Smooth muscle cell (in vitro differentiated cells): ENCODE results near the gene NAA40. TPM values are rescaled to one million over a fixed set of nuclear protein-coding genes. Genes with fewer than 3 reads are reported as not detected.

Experiments used
- DNase-seq: peaks from one replicate; lab custom pipeline; 2025; ENCODE audit not compliant: unreplicated experiment; lab: John Stamatoyannopoulos, UW
- H2AFZ ChIP-seq: fragments of 200-600 bp; sonication (generic); 2 replicates; pipeline ENCODE4 v1.6.0; 2016; ENCODE audit warnings: antibody characterized with exemption, low read depth, mild to moderate bottlenecking
- H3F3A ChIP-seq: fragments of 200-600 bp; sonication (generic); 2 replicates; pipeline ENCODE4 v1.6.0; 2017; ENCODE audit warnings: antibody characterized with exemption, low read depth
- H3K27ac ChIP-seq: fragments of 200-600 bp; sonication (generic); 2 replicates; pipeline ENCODE4 v1.5.1; 2016; ENCODE audit warnings: low read depth, mild to moderate bottlenecking
- H3K27me3 ChIP-seq: fragments of 200-600 bp; sonication (generic); 2 replicates; pipeline ENCODE4 v1.6.1; 2016; ENCODE audit warnings: low read depth, mild to moderate bottlenecking
- H3K36me3 ChIP-seq: fragments of 200-600 bp; sonication (generic); 2 replicates; pipeline ENCODE4 v1.5.1; 2016; ENCODE audit warnings: low read depth
- H3K4me1 ChIP-seq: fragments of 200-600 bp; sonication (generic); 2 replicates; pipeline ENCODE4 v1.5.1; 2016; ENCODE audit warnings: low read depth
- H3K4me2 ChIP-seq: fragments of 200-600 bp; sonication (generic); 2 replicates; pipeline ENCODE4 v1.6.0; 2016; ENCODE audit warnings: mild to moderate bottlenecking
- H3K4me3 ChIP-seq: fragments of 200-600 bp; sonication (generic); 2 replicates; pipeline ENCODE4 v1.5.1; 2016; ENCODE audit warnings: mild to moderate bottlenecking
- H3K79me2 ChIP-seq: fragments of 200-600 bp; sonication (generic); 2 replicates; pipeline ENCODE4 v1.6.0; 2016; ENCODE audit warnings: low read depth, mild to moderate bottlenecking
- H3K9ac ChIP-seq: fragments of 200-600 bp; sonication (generic); 2 replicates; pipeline ENCODE4 v1.6.0; 2016; ENCODE audit warnings: low read depth
- H3K9me3 ChIP-seq: fragments of 200-600 bp; sonication (generic); replicated peaks from 2 replicates; pipeline ENCODE4 v1.5.1; 2016; ENCODE audit warnings: low read depth
- H4K20me1 ChIP-seq: fragments of 200-600 bp; sonication (generic); 2 replicates; pipeline ENCODE4 v1.6.0; 2016; ENCODE audit warnings: low read depth
- WGBS: methylation state at CpG from one replicate; pipeline ENCODE4 v1.1.7; 2016; ENCODE audit warnings: low lambda C conversion rate; 5-methylcytosine and 5-hydroxymethylcytosine counted together
- polyA plus RNA-seq: library from polyadenylated mRNA; unstranded; fragments of >200 nt; fragmentation: Nextera tagmentation; extraction: Ambion mirVana; gene quantifications from 2 replicates; pipeline ENCODE4 v1.2.1, GENCODE V29; 2016
- total RNA-seq: library from RNA; depleted of rRNA; stranded (reverse); fragments of >200 nt; gene quantifications from 2 replicates; pipeline ENCODE4 v1.2.3, GENCODE V29; 2014
- TF ChIP-seq, protein P1 (sequence below): fragments of 200-600 bp; sonication (generic); IDR thresholded peaks from 2 replicates; pipeline ENCODE4 v1.5.1; 2017; ENCODE audit warnings: borderline replicate concordance, mild to moderate bottlenecking, antibody characterized with exemption; ENCODE audit not compliant: insufficient read depth, poor library complexity, severe bottlenecking

The NAA40 gene
- total and polyA plus RNA-seq, 2 experiments from 2014 or later: 7.6 to 11.3 TPM

DNA sequence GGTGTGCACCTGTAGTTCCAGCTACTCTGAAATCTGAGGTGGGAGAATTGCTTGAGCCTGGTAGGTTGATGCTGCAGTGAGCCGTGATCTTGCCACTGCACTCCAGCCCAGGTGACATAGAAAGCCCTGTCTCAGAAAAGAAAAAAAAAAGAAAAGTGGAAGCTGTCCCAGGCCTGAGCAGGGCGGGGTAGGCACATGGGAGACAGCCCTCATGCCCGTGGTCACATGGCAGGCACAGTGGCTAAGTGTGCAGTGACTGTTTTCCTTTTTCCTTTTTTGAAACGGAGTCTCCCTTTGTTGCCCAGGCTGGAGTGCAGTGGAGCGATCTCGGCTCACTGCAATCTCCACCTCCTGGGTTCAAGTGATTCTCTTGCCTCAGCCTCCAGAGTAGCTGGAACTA, 55.2 kb downstream of the NAA40 start:
- no peak overlapping the region for H3K4me2 ChIP-seq
- H4K20me1 ChIP-seq: peaks cover 91% of the 10 kb centered on the region
- no peak for DNase-seq
- no peaks in the 10 kb centered on the region for H3F3A ChIP-seq
- H3K79me2 ChIP-seq: peaks cover 13% of the 10 kb centered on the region
- no peak overlapping the region for H3K4me3 ChIP-seq
- no peaks in the 10 kb centered on the region for H3K9me3 ChIP-seq
- no peak overlapping the region for H3K27ac ChIP-seq
- 91% methylated on average over 6 of the region's 6 CpGs for WGBS
- no peak overlapping the region for H2AFZ ChIP-seq
- no peaks in the 10 kb centered on the region for H3K36me3 ChIP-seq
- H3K4me1 ChIP-seq: peaks cover 9% of the 10 kb centered on the region
- H3K27me3 ChIP-seq: no peaks in the 10 kb centered on the region
- no peak overlapping the region for H3K9ac ChIP-seq
- TF ChIP-seq, protein P1, sequence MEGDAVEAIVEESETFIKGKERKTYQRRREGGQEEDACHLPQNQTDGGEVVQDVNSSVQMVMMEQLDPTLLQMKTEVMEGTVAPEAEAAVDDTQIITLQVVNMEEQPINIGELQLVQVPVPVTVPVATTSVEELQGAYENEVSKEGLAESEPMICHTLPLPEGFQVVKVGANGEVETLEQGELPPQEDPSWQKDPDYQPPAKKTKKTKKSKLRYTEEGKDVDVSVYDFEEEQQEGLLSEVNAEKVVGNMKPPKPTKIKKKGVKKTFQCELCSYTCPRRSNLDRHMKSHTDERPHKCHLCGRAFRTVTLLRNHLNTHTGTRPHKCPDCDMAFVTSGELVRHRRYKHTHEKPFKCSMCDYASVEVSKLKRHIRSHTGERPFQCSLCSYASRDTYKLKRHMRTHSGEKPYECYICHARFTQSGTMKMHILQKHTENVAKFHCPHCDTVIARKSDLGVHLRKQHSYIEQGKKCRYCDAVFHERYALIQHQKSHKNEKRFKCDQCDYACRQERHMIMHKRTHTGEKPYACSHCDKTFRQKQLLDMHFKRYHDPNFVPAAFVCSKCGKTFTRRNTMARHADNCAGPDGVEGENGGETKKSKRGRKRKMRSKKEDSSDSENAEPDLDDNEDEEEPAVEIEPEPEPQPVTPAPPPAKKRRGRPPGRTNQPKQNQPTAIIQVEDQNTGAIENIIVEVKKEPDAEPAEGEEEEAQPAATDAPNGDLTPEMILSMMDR: no peak

DNA sequence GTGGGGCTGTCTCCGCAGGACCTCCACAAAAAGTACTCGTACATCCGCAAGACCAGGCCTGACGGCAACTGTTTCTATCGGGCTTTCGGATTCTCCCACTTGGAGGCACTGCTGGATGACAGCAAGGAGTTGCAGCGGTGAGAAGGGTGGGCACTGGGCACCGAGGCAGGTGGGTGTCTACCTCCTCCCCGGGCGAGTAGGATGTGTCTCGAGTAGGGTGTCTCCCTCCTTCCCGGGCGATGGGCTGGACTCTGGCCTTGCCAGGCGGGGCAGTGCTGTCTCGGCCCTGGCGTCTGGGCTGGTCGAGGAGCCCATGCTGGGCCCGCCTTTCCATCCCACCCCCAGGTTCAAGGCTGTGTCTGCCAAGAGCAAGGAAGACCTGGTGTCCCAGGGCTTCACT, 57.7 kb downstream of the NAA40 start:
- Histone ChIP-seq H3K36me3 (no peaks in the 10 kb centered on the region), H3K4me3 (no peak overlapping the region), H2AFZ (no peak overlapping the region), H3K27ac (no peak overlapping the region), H3K79me2 (peaks cover 4% of the 10 kb centered on the region), H3F3A (no peaks in the 10 kb centered on the region), H3K27me3 (no peaks in the 10 kb centered on the region), H3K4me2 (no peak overlapping the region), H3K9ac (no peak overlapping the region), H3K4me1 (peaks cover 21% of the 10 kb centered on the region), H4K20me1 (peaks cover 87% of the 10 kb centered on the region), H3K9me3 (no peaks in the 10 kb centered on the region)
- TF ChIP-seq, protein P1: no peak
- 96% methylated on average over 18 of the region's 18 CpGs for WGBS
- no peak for DNase-seq

DNA sequence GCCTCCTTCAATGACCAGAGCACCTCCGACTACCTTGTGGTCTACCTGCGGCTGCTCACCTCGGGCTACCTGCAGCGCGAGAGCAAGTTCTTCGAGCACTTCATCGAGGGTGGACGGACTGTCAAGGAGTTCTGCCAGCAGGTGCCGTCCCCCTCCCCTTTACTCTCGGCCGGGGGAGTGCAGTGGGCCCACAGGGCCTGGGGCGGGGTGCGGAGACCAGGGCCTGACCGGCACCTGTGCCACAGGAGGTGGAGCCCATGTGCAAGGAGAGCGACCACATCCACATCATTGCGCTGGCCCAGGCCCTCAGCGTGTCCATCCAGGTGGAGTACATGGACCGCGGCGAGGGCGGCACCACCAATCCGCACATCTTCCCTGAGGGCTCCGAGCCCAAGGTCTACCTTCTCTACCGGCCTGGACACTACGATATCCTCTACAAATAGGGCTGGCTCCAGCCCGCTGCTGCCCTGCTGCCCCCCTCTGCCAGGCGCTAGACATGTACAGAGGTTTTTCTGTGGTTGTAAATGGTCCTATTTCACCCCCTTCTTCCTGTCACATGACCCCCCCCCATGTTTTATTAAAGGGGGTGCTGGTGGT, 58.4 kb downstream of the NAA40 start:
- Histone ChIP-seq H3K27ac (no peak overlapping the region), H3K36me3 (no peaks in the 10 kb centered on the region), H3K9me3 (no peaks in the 10 kb centered on the region), H3K4me2 (no peak overlapping the region), H2AFZ (no peak overlapping the region), H3F3A (no peaks in the 10 kb centered on the region), H3K4me1 (peaks cover 21% of the 10 kb centered on the region), H3K79me2 (no peaks in the 10 kb centered on the region), H3K9ac (no peak overlapping the region), H3K27me3 (no peaks in the 10 kb centered on the region), H4K20me1 (peaks cover 80% of the 10 kb centered on the region), H3K4me3 (no peak overlapping the region)
- TF ChIP-seq, protein P1: no peak
- WGBS: 97% methylated on average over 27 of the region's 27 CpGs
- DNase-seq: no peak

DNA sequence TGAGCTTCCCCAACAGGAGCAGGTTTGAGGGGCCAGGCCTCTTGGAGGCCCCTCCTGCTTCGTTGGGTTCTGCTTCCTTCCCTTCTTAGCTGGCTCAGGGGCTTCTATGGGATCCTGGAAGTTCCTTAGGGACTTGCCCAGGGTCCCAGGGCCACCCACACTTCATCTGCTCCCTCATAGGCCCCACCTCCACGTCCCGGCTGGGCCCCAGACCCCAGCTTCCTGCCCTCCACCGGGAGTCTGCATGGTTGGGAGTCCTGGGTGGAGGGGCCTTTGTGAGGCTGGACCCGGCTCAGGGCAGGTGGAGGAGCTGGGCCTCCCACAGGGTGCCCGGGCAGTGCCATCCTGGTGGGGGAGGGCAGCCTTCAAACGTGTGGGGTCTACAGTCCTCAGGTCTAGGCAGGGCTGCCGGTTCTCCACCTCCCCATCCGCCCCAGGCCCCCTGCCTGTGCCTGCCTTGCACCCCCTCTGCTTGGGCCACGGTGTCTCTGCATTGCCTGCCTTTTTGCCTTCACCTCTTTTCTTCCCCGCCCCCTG, 59.1 kb downstream of the NAA40 start:
- no peak overlapping the region for H3K27ac ChIP-seq
- H4K20me1 ChIP-seq: peaks cover 75% of the 10 kb centered on the region
- no peaks in the 10 kb centered on the region for H3K79me2 ChIP-seq
- no peaks in the 10 kb centered on the region for H3K9me3 ChIP-seq
- DNase-seq: no peak
- no peaks in the 10 kb centered on the region for H3K27me3 ChIP-seq
- TF ChIP-seq, protein P1: no peak
- no peak overlapping the region for H3K4me3 ChIP-seq
- H3K4me2 ChIP-seq: no peak overlapping the region
- no peaks in the 10 kb centered on the region for H3F3A ChIP-seq
- no peak overlapping the region for H2AFZ ChIP-seq
- whole genome bisulfite sequencing: 88% methylated on average over 11 of the region's 11 CpGs
- H3K9ac ChIP-seq: no peak overlapping the region
- peaks cover 21% of the 10 kb centered on the region for H3K4me1 ChIP-seq
- H3K36me3 ChIP-seq: no peaks in the 10 kb centered on the region
